ENCODE data around the gene ATXN7. TPM values are rescaled to one million over a fixed set of nuclear protein-coding genes. Genes with fewer than 3 reads are reported as not detected.
A peak's percentile ranks its signal among the peaks of the same experiment; 100 is the strongest.

ATXN7 gene
- total and polyA plus RNA-seq, 10 of the 15 experiments (the other 5 are each of a cell fraction or from before 2014, with no cell fraction given): 0.83 to 24.6 (median 8.5) TPM

- no peak for DNase-seq (ENCODE audit: low read depth, low spot score)
- peak; percentile 54 for FAIRE-seq
- SMC1A ChIA-PET (ENCODE audit: uncharacterized antibody, unreplicated experiment): interaction anchor here (0.7 to 1.5 kb wide), 2 partner anchors 26 to 113 kb away, joined by 3 to 7 read pairs; no protein-coding TSS in a partner anchor
- H3K36me3 ChIP-seq (ENCODE audit: control insufficient read depth in 2 of 2, insufficient read depth in 2 of 2, low read length in 1 of 2): peaks cover 0 to 16% of the 10 kb centered on the region in 2 experiments; a peak in 3 of 4 replicates
- POLR2A ChIA-PET: interaction anchor here (0.6 to 0.9 kb wide), 3 partner anchors 15 to 537 kb away, joined by 3 read pairs; no protein-coding TSS in a partner anchor
- peaks cover 20% of the 10 kb centered on the region for H3K4me1 ChIP-seq (ENCODE audit: control insufficient read depth, insufficient read depth, low read length)
- peak within 1 kb of the TSS; percentile 80 for H3K9ac ChIP-seq (ENCODE audit: control insufficient read depth, insufficient read depth, low read length)
- H4K20me1 ChIP-seq (ENCODE audit: control insufficient read depth, insufficient read depth): no peaks in the 10 kb centered on the region
- CTCF ChIA-PET: interaction anchor here (0.7 kb wide), 1 partner anchor 16 kb away, joined by 4 read pairs; no protein-coding TSS in a partner anchor
- intact Hi-C loops (cut with micrococcal nuclease; ENCODE audit: unreplicated experiment): loop anchor here (2.0 to 5.0 kb wide), 2 partner anchors 47 to 50 kb away; no protein-coding TSS in a partner anchor
- H3K27ac ChIP-seq (ENCODE audit: control insufficient read depth, insufficient read depth): peak within 1 kb of the TSS; percentile 86
- H3K4me3 ChIP-seq: peak within 1 kb of the TSS; percentile 74
- H3K9me3 ChIP-seq (replicated peaks; ENCODE audit: control insufficient read depth, insufficient read depth, low read length): no peaks in the 10 kb centered on the region
- in situ Hi-C loops (cut with MboI): no loop called here
- H2AFZ ChIP-seq (ENCODE audit: control insufficient read depth, low read depth, low read length): peak within 1 kb of the TSS; percentile 67
- BruUV-seq (replicated peaks): no TSS peak
- no peaks in the 10 kb centered on the region for H3K27me3 ChIP-seq (replicated peaks in 1 of 2; ENCODE audit: control insufficient read depth in 2 of 2, insufficient read depth in 2 of 2, low read length in 1 of 2)
- ATAC-seq: peak; percentile 89
- RAD21 ChIA-PET (ENCODE audit: unreplicated experiment): interaction anchor here (0.9 to 1.8 kb wide), 4 partner anchors 15 to 111 kb away, joined by 3 to 5 read pairs (median 4); partner anchors contain the start of genes ATXN7, PSMD6 and THOC7
- WGBS (ENCODE audit: insufficient coverage, insufficient replicate concordance, low lambda C conversion rate, missing lambda C conversion rate): under 1% methylated on average over 85 of the region's 115 CpGs
- H3K4me2 ChIP-seq (ENCODE audit: control insufficient read depth, insufficient read depth): peak within 1 kb of the TSS; percentile 90
- peaks cover 15% of the 10 kb centered on the region for H3K79me2 ChIP-seq (ENCODE audit: control insufficient read depth, insufficient read depth, low read length)
- TF ChIP-seq GABPA (IDR thresholded peaks at IDR 0.05; ENCODE audit: low read depth) (peak; percentile 67), NR2C2 (IDR thresholded peaks at IDR 0.05; ENCODE audit: borderline replicate concordance, control insufficient read depth, insufficient read length, low read depth) (no peak), YBX1 (IDR thresholded peaks at IDR 0.05) (no peak), SRF (IDR thresholded peaks at IDR 0.05; ENCODE audit: low read depth in 2 of 2, low read length in 2 of 2) (peak; percentile 21 to 44; a peak in 1 of 4 replicates), EP300 (IDR thresholded peaks at IDR 0.05; ENCODE audit: borderline replicate concordance in 1 of 2, control insufficient read depth in 1 of 2, low read depth in 2 of 2, low read length in 2 of 2) (no peak), TCF3 (IDR thresholded peaks at IDR 0.05; ENCODE audit: borderline replicate concordance, insufficient read depth, low read depth, low read length) (no peak), SP1 (IDR thresholded peaks at IDR 0.05; ENCODE audit: low read depth, low read length) (no peak), MAX (IDR thresholded peaks at IDR 0.05; ENCODE audit: low read depth, low read length) (peak; percentile 18; the same call in 1 of the 2 replicates), NR2C1 (IDR thresholded peaks at IDR 0.05) (no peak), NBN (IDR thresholded peaks at IDR 0.05) (no peak), STAT3 (IDR thresholded peaks at IDR 0.05; ENCODE audit: low read depth, low read length) (no peak), ZNF622 (IDR thresholded peaks at IDR 0.05) (no peak), PKNOX1 (IDR thresholded peaks at IDR 0.05) (no peak), RB1 (IDR thresholded peaks at IDR 0.05; ENCODE audit: borderline replicate concordance) (peak; percentile 68; the same call in 1 of the 2 replicates), RUNX3 (IDR thresholded peaks at IDR 0.05; ENCODE audit: low read length) (no peak; the same call in 1 of the 2 replicates), POLR2AphosphoS2 (IDR thresholded peaks at IDR 0.05; ENCODE audit: low read depth, low read length) (no peak), RAD51 (IDR thresholded peaks at IDR 0.05) (no peak), KAT2A (conservative IDR thresholded peaks at IDR 0.05; ENCODE audit: control insufficient read depth, low read depth, low read length) (no peak), YY1 (IDR thresholded peaks at IDR 0.05; ENCODE audit: low read depth, low read length) (no peak; the same call in 1 of the 2 replicates)
These were observed 48.5 kb downstream of the ATXN7 start, which contains the start of gene SCAANT1 for GRCh38 chr3:63911873-63912767. TSS of gene SCAANT1 (minus strand) at chr3:63912383.

Data from GM12878 (cell line).